Testis (tissue), 2 donors: ENCODE results near the gene SMYD3.

ENCODE experiments used
- POLR2A ChIP-seq: fragments of 450-650 bp; IDR thresholded peaks from one replicate; pipeline ENCODE4 v1.6.1; 2017; ENCODE audit warnings: antibody characterized with exemption, mild to moderate bottlenecking, moderate library complexity
- TF ChIP-seq, protein P1 (sequence below), 3 experiments: fragments of 450-650 bp in 2 of 3; fragments of 200-600 bp in 1 of 3; sonication (generic) in 1 of 3; IDR thresholded peaks; one replicate each; pipeline ENCODE4 v1.5.1; 2016 to 2019; ENCODE audit warnings: antibody characterized with exemption in 3 of 3, mild to moderate bottlenecking in 2 of 3, moderate library complexity in 1 of 3

DNA sequence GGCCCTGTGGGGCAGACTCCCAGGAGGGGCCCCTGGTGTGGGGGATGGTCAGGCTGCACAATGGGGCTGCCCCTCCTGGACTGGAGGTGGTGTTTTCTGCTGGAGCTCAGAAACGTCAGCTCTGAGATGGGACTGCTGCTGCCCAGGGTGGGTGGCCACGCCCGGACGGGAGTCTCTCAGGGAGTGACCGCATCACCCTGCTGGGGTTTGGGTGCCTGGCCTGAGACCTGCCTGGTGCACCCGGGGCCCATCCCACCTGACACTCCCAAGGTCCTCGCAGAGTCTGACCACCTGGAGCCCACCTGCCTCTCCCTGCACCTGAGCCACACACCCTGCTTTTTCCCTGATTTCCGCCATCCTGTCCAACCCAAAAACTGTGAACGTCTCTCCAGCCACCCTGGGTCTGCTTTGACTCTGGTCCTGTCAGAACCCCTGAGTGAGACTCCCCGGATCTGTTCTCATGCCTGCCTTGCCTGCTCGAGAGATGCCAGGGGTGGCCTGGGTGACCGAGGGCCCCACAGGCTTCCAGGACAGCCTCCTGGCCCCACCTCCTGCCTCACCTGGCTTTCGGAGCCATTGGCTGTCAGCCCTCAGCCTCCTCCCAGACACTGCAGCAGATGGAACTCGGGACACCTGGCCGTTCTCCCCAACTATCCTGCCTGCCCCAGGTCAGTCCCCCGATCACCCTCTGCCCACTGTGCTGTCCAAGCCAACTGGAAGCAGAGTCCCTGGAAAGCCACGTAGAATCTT lies 11.6 kb upstream of the SMYD3 start:
- TF ChIP-seq, protein P1, sequence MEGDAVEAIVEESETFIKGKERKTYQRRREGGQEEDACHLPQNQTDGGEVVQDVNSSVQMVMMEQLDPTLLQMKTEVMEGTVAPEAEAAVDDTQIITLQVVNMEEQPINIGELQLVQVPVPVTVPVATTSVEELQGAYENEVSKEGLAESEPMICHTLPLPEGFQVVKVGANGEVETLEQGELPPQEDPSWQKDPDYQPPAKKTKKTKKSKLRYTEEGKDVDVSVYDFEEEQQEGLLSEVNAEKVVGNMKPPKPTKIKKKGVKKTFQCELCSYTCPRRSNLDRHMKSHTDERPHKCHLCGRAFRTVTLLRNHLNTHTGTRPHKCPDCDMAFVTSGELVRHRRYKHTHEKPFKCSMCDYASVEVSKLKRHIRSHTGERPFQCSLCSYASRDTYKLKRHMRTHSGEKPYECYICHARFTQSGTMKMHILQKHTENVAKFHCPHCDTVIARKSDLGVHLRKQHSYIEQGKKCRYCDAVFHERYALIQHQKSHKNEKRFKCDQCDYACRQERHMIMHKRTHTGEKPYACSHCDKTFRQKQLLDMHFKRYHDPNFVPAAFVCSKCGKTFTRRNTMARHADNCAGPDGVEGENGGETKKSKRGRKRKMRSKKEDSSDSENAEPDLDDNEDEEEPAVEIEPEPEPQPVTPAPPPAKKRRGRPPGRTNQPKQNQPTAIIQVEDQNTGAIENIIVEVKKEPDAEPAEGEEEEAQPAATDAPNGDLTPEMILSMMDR (IDR thresholded peaks at IDR 0.05) = no peak
- no peak for TF ChIP-seq POLR2A
